MM.1S (cell line): ENCODE measurements around the gene MAPKAPK5.

Experiments
- EZH2 ChIP-seq: fragments of 300-600 bp; sonication (generic); optimal IDR thresholded peaks from 2 replicates; pipeline ENCODE3; 2017; ENCODE audit warnings: low read depth, mild to moderate bottlenecking, antibody characterized with exemption, low read length, mixed read lengths
- EZH2phosphoT487 ChIP-seq: fragments of 300-600 bp; sonication (generic); IDR thresholded peaks from 2 replicates; pipeline ENCODE4 v1.6.1; 2018; ENCODE audit warnings: antibody characterized with exemption, low read length
- TF ChIP-seq, protein P1 (sequence below): fragments of 300-600 bp; sonication (generic); IDR thresholded peaks from 2 replicates; pipeline ENCODE4 v1.5.1; 2016; ENCODE audit warnings: antibody characterized with exemption, low read length, mixed read lengths

- TF ChIP-seq, protein P1, sequence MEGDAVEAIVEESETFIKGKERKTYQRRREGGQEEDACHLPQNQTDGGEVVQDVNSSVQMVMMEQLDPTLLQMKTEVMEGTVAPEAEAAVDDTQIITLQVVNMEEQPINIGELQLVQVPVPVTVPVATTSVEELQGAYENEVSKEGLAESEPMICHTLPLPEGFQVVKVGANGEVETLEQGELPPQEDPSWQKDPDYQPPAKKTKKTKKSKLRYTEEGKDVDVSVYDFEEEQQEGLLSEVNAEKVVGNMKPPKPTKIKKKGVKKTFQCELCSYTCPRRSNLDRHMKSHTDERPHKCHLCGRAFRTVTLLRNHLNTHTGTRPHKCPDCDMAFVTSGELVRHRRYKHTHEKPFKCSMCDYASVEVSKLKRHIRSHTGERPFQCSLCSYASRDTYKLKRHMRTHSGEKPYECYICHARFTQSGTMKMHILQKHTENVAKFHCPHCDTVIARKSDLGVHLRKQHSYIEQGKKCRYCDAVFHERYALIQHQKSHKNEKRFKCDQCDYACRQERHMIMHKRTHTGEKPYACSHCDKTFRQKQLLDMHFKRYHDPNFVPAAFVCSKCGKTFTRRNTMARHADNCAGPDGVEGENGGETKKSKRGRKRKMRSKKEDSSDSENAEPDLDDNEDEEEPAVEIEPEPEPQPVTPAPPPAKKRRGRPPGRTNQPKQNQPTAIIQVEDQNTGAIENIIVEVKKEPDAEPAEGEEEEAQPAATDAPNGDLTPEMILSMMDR, result no peak
- TF ChIP-seq EZH2 (no peak), EZH2phosphoT487 (no peak)
These were observed 735 bp upstream of the MAPKAPK5 start for GRCh38 chr12:111841236-111841749.
